CD4-positive, alpha-beta T cell treated with Interleukin-10 for 1 hour (primary cell): Measurements from ENCODE around the gene TIGAR.

Source experiments
- DNase-seq: peaks from one replicate; pipeline ENCODE4 v3.0.0-alpha.2; 2020

Gene TIGAR

GRCh38 chr12:4282892-4283511 lies 38.0 kb upstream of the TIGAR start:
- no peak for DNase-seq

GRCh38 chr12:4283512-4284255 lies 37.3 kb upstream of the TIGAR start:
- DNase-seq: no peak

- no peak for DNase-seq
Measured at GRCh38 chr12:4284306-4284705, 36.7 kb upstream of the TIGAR start.

GRCh38 chr12:4285070-4285469 lies 35.9 kb upstream of the TIGAR start:
- no peak for DNase-seq

- no peak for DNase-seq
Measured at GRCh38 chr12:4286228-4286627, 34.8 kb upstream of the TIGAR start.

GRCh38 chr12:4286771-4287317 lies 34.2 kb upstream of the TIGAR start:
- DNase-seq: no peak

- no peak for DNase-seq
Measured at GRCh38 chr12:4287325-4288211, 33.4 kb upstream of the TIGAR start.

GRCh38 chr12:4288296-4289131 lies 32.5 kb upstream of the TIGAR start:
- DNase-seq: no peak

- DNase-seq: no peak
Measured at GRCh38 chr12:4289231-4289878, 31.7 kb upstream of the TIGAR start.

- no peak for DNase-seq
Measured at GRCh38 chr12:4289998-4290790, 30.8 kb upstream of the TIGAR start.

GRCh38 chr12:4292341-4293073 lies 28.5 kb upstream of the TIGAR start:
- DNase-seq: no peak

- DNase-seq: peak; percentile 43
Measured at GRCh38 chr12:4293299-4293965, 27.6 kb upstream of the TIGAR start.

- no peak for DNase-seq
Measured at GRCh38 chr12:4293966-4294505, 27.0 kb upstream of the TIGAR start.

GRCh38 chr12:4296751-4297150 lies 24.3 kb upstream of the TIGAR start:
- DNase-seq: no peak

- DNase-seq: no peak
Measured at GRCh38 chr12:4297617-4298016, 23.4 kb upstream of the TIGAR start.

GRCh38 chr12:4300883-4301282 lies 20.1 kb upstream of the TIGAR start:
- DNase-seq: no peak

- no peak for DNase-seq
Measured at GRCh38 chr12:4301932-4302501, 19.0 kb upstream of the TIGAR start.

- DNase-seq: no peak
Measured at GRCh38 chr12:4302881-4303280, 18.1 kb upstream of the TIGAR start.

- DNase-seq: no peak
Measured at GRCh38 chr12:4303750-4304149, 17.3 kb upstream of the TIGAR start.
